Heart left ventricle (tissue), 16 donors: ENCODE measurements around the gene SRPK2. TPM values are rescaled to one million over a fixed set of nuclear protein-coding genes. Genes with fewer than 3 reads are reported as not detected.

Experiments
- ATAC-seq, 4 donors: fragments of 200-7000 bp; cut with Tn5 transposase; one replicate each; pipeline ENCODE4 v1.9.1; 2020 to 2022; ENCODE audit warnings: moderate library complexity in 4 of 4, mild to moderate bottlenecking in 3 of 4, moderate number of reproducible peaks in 1 of 4
- DNase-seq, 5 donors: peaks; one replicate each; pipeline ENCODE4 v3.0.0-alpha.2; 2020
- H3K27ac ChIP-seq, 12 donors: fragments of 200-600 bp; sonication (generic) in 4 of 12; one replicate each; pipeline versions ENCODE4 v1.5.0 to v1.8.0; 2016 to 2022; ENCODE audit warnings: mild to moderate bottlenecking in 2 of 12
- H3K27me3 ChIP-seq, 9 donors: fragments of 200-600 bp; sonication (generic) in 2 of 9; one replicate each; pipeline versions ENCODE4 v1.5.1 to v1.8.0; 2016 to 2022; ENCODE audit warnings: mild to moderate bottlenecking in 3 of 9
- H3K36me3 ChIP-seq, 9 donors: fragments of 200-600 bp; sonication (generic) in 2 of 9; one replicate each; pipeline versions ENCODE4 v1.5.0 to v1.8.0; 2018 to 2022; ENCODE audit warnings: mild to moderate bottlenecking in 2 of 9
- H3K4me1 ChIP-seq, 12 donors: fragments of 200-600 bp; sonication (generic) in 4 of 12; one replicate each; pipeline versions ENCODE4 v1.5.0 to v1.8.0; 2016 to 2022; ENCODE audit warnings: mild to moderate bottlenecking in 3 of 12
- H3K4me3 ChIP-seq, 12 donors: fragments of 200-600 bp; sonication (generic) in 4 of 12; one replicate each; pipeline versions ENCODE4 v1.5.0 to v1.8.0; 2017 to 2022; ENCODE audit warnings: mild to moderate bottlenecking in 9 of 12, moderate library complexity in 4 of 12
- H3K9me3 ChIP-seq, 12 donors: fragments of 200-600 bp; sonication (generic) in 4 of 12; one replicate each; pipeline versions ENCODE4 v1.5.0 to v1.8.0; 2016 to 2022; ENCODE audit warnings: mild to moderate bottlenecking in 1 of 12
- POLR2A ChIP-seq, 2 donors: fragments of 450-650 bp; IDR thresholded peaks; one replicate each; pipeline ENCODE4 v1.6.1; 2017; ENCODE audit warnings: antibody characterized with exemption in 2 of 2, mild to moderate bottlenecking in 2 of 2, moderate library complexity in 2 of 2
- WGBS, 4 donors: extraction: QIAGEN DNeasy Blood & Tissue Kit in 2 of 4; methylation state at CpG; one replicate each; pipeline versions ENCODE4 v1.1.5 to v1.1.7; 2013 to 2018; 5-methylcytosine and 5-hydroxymethylcytosine counted together
- intact Hi-C, 10 donors: fragments of 100-400 bp; cut with DNase I; formaldehyde crosslinking; loops; one replicate each; pipeline versions ENCODE4 v1.11.1 to v1.14.2; 2022
- polyA plus RNA-seq, 2 donors: library from polyadenylated mRNA; stranded (reverse); fragments of 200-250 nt; gene quantifications; one replicate each; pipeline ENCODE4 v1.2.3, GENCODE V29; 2013
- total RNA-seq, 9 donors: library from RNA; depleted of rRNA in 2 of 9; stranded (reverse); fragments of >200 nt in 2 of 9; fragmentation: NEBNext Ultra II Directional in 3 of 9; extraction: Animal tissue kit (Norgen Biotek cat#: 25700) in 3 of 9; gene quantifications; one replicate each; pipeline versions ENCODE4 v1.1.0 to v1.2.4, GENCODE V29; 2016 to 2023
- TF ChIP-seq, protein P1 (sequence below), 12 donors: fragments of 200-600 bp; sonication (generic) in 4 of 12; IDR thresholded peaks; one replicate each; pipeline versions ENCODE4 v1.5.0 to v1.8.0; 2018 to 2022; ENCODE audit warnings: antibody characterized with exemption in 12 of 12, mild to moderate bottlenecking in 5 of 12
- donor health status: ischemic (EF 13 %, LVEDD 7.1; RV severe dilation, severe dysfunction).
- donor health status: healthy with polysubstance abuse.
- donor health status: DM: no; HTN: yes; CAD: no.
- donor health status: DM: no; HTN: no; CAD: no.
- donor health status: ischemic (EF 25% LVEDD 6.9; RV normal size, moderate dysfunction).
- donor health status: ischemic (EF 25% LVEDD 5.7; RV mildly dilated, moderate dysfunction).
- donor health status: healthy.
- donor health status: DM: yes; HTN: yes; CAD: no.
- donor health status: ischemic (EF 35%, LVEDD 5.7; RV mildly dilated, moderate dysfunction).
- donor health status: nonischemic (EF 11% LVEDD 7.7; RV severe dilation, severe dysfunction).
- donor health status: DM: yes; HTN: yes; CAD: no.
- donor health status: PGD.
- donor health status: ischemic (EF 29% LVEDD 5.4; RV normal size, mild dysfunction).
- donor health status: nonischemic (EF 23%, LVEDD 6.1; RV moderate dilation, normal function).

The SRPK2 gene
- total and polyA plus RNA-seq, 11 donors, result 8.6 to 42.4 (median 33.5) TPM

DNA sequence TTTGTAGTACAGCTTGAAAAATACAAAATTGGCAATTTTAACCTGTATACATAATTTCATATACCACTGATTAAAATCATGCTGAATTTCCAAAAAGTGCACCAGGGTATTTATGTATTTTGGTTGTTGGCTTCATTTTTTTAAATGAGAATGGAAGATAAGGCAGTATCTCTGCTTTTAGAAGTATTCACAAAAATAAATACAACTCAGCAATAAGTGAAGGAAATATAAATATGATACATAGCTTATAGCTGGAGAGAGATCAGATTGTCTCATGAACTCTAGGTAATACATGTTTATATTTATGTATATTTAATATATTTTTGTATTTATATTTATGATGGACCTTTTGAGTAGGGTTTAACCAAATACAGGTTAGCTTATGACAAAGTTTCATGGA is 293.8 kb downstream of the SRPK2 start:
- Histone ChIP-seq H3K27ac (no peak overlapping the region), H3K9me3 (no peaks in the 10 kb centered on the region), H3K4me3 (no peak overlapping the region), H3K4me1 (peaks cover 0 to 22% (median 3%) of the 10 kb centered on the region in 12 donors), H3K36me3 (peaks cover 0 to 99% (median 83%) of the 10 kb centered on the region in 9 donors), H3K27me3 (no peaks in the 10 kb centered on the region)
- no peak for ATAC-seq
- intact Hi-C loops, result loop anchor here in 1 of 10 donors (5.0 kb wide), 1 partner anchor 113 kb away; no protein-coding TSS in a partner anchor
- DNase-seq, result no peak
- TF ChIP-seq POLR2A (IDR thresholded peaks at IDR 0.05), result no peak
- TF ChIP-seq, protein P1, sequence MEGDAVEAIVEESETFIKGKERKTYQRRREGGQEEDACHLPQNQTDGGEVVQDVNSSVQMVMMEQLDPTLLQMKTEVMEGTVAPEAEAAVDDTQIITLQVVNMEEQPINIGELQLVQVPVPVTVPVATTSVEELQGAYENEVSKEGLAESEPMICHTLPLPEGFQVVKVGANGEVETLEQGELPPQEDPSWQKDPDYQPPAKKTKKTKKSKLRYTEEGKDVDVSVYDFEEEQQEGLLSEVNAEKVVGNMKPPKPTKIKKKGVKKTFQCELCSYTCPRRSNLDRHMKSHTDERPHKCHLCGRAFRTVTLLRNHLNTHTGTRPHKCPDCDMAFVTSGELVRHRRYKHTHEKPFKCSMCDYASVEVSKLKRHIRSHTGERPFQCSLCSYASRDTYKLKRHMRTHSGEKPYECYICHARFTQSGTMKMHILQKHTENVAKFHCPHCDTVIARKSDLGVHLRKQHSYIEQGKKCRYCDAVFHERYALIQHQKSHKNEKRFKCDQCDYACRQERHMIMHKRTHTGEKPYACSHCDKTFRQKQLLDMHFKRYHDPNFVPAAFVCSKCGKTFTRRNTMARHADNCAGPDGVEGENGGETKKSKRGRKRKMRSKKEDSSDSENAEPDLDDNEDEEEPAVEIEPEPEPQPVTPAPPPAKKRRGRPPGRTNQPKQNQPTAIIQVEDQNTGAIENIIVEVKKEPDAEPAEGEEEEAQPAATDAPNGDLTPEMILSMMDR (IDR thresholded peaks at IDR 0.05), result no peak

DNA sequence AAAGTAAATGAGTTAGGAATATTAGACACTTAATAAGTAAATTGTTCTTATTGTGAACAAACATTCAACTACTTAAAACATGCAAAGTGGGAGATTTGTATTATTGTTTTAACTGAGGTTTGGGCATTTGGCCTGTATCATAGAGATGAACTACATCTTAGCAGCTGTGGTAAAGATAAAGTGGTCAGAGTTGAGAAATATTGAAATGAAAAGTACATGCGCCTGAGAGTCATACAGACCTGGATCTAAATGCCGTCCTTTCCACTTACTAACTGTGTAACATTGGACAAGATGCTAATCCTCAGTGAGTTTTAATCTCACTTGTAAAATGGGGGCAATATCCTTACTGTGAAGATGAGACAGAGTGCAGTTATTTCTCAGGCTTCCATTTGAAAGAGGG is 300.3 kb downstream of the SRPK2 start:
- no peak for ATAC-seq

DNA sequence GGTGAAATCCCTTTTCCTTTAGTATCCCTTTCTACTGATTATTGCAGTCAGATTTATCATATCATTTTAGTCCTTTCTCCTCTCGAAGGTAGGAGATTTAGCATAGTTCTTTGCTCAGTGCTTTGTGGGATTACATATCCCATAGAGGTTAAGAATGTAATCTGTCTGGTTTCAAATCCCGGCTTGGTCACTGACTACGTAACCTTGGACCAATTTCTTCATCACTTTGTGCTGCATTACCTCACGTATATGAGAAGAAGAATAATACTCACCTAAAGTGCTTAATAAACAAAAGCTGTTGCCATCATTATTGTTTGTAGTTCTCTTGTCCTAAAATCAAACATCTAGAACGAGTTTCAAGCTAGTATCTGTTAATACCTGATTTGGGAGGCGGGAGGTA is 300.7 kb downstream of the SRPK2 start:
- 86 to 93% (median 91%) methylated on average over 6 of the region's 6 CpGs for WGBS, 4 donors
- ATAC-seq, result no peak
- no peak for DNase-seq
- Histone ChIP-seq H3K27ac (no peak overlapping the region), H3K4me1 (peaks cover 0 to 13% (median 0%) of the 10 kb centered on the region in 12 donors), H3K4me3 (no peak overlapping the region), H3K36me3 (peaks cover 0 to 99% (median 96%) of the 10 kb centered on the region in 9 donors), H3K9me3 (no peaks in the 10 kb centered on the region), H3K27me3 (no peaks in the 10 kb centered on the region)
- intact Hi-C loops, result no loop called here
- TF ChIP-seq, protein P1 (IDR thresholded peaks at IDR 0.05), result no peak
- no peak for TF ChIP-seq POLR2A (IDR thresholded peaks at IDR 0.05)

More for the DNA sequence above, 300.3 kb downstream of the SRPK2 start:
- H3K36me3 ChIP-seq, result peaks cover 0 to 99% (median 96%) of the 10 kb centered on the region in 9 donors
- no peaks in the 10 kb centered on the region for H3K27me3 ChIP-seq
- H3K27ac ChIP-seq, result no peak overlapping the region
- H3K9me3 ChIP-seq, result no peaks in the 10 kb centered on the region
- no peak overlapping the region for H3K4me3 ChIP-seq
- TF ChIP-seq POLR2A (IDR thresholded peaks at IDR 0.05), result no peak
- intact Hi-C loops, result no loop called here
- WGBS, 4 donors, result 80 to 93% (median 90%) methylated on average over 2 of the region's 2 CpGs
- H3K4me1 ChIP-seq, result peaks cover 0 to 13% (median 0%) of the 10 kb centered on the region in 12 donors
- no peak for DNase-seq

DNA sequence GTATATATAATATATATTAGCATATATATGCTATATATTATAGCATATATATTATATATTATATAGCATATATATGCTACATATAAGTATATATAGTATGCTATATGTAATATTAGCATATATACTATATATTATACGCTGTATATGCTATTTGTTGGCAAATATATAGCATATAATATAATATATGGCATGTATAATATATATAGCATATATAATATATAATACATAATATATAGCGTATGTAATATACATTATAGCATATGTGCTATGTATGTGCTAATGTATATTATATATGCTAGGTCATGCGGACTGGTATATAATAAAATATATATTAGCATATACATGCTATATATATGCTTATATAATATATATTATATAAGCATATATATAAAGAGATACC is 301.9 kb downstream of the SRPK2 start:
- no peaks in the 10 kb centered on the region for H3K27me3 ChIP-seq
- no peak for DNase-seq
- H3K9me3 ChIP-seq, result no peaks in the 10 kb centered on the region
- no peak for TF ChIP-seq POLR2A (IDR thresholded peaks at IDR 0.05)
- TF ChIP-seq, protein P1 (IDR thresholded peaks at IDR 0.05), result no peak
- intact Hi-C loops, result no loop called here
- H3K36me3 ChIP-seq, result peaks cover 0 to 99% (median 96%) of the 10 kb centered on the region in 9 donors
- no peak overlapping the region for H3K4me3 ChIP-seq
- ATAC-seq, result no peak
- H3K27ac ChIP-seq, result no peak overlapping the region
- WGBS, 4 donors, result 96 to 98% (median 97%) methylated on average over 3 of the region's 3 CpGs
- peaks cover 0 to 13% (median 0%) of the 10 kb centered on the region in 12 donors for H3K4me1 ChIP-seq

DNA sequence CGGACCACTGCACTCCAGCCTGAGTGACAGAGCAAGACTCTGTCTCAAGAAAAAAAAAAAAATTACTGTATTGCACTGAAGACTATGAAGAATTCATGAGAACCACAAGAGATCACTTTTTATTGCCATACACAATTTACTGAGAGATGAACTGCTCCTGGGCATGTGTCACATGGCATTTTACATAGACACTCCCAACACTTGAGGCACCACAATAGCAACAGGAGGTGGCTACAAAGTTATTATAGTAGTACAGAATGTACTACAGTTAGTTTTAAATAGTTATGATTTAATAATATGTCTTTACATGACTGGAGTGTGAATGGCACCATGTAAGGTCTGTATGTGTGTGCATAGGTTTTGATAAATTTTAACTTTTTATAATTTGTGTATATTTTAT is 304.1 kb downstream of the SRPK2 start:
- intact Hi-C loops, result no loop called here
- Histone ChIP-seq H3K9me3 (no peaks in the 10 kb centered on the region), H3K4me3 (no peak overlapping the region), H3K27me3 (no peaks in the 10 kb centered on the region), H3K4me1 (peaks cover 0 to 13% (median 0%) of the 10 kb centered on the region in 12 donors), H3K36me3 (peaks cover 0 to 99% (median 96%) of the 10 kb centered on the region in 9 donors), H3K27ac (peak overlapping the region in 5 of 12 donors; percentile 2 to 78 (median 24))
- WGBS, 4 donors, result 83 to 100% (median 94%) methylated on average over 1 of the region's 1 CpG
- DNase-seq, result no peak
- peak; percentile 77 to 94 (median 90) for ATAC-seq
- TF ChIP-seq, protein P1 (IDR thresholded peaks at IDR 0.05), result no peak
- no peak for TF ChIP-seq POLR2A (IDR thresholded peaks at IDR 0.05)
